UCSD-AML1 (cell line): Measurements from ENCODE around the gene GRM7.
"Not testable (repeated sequence)": the region's sequence is repeated elsewhere in the genome, so short reads cannot be mapped to it uniquely, and the experiment has no call there.

Experiments
- DNase-seq: peaks from one replicate; lab custom pipeline; 2025; ENCODE audit not compliant: unreplicated experiment; lab: John Stamatoyannopoulos, UW

Gene GRM7

DNA sequence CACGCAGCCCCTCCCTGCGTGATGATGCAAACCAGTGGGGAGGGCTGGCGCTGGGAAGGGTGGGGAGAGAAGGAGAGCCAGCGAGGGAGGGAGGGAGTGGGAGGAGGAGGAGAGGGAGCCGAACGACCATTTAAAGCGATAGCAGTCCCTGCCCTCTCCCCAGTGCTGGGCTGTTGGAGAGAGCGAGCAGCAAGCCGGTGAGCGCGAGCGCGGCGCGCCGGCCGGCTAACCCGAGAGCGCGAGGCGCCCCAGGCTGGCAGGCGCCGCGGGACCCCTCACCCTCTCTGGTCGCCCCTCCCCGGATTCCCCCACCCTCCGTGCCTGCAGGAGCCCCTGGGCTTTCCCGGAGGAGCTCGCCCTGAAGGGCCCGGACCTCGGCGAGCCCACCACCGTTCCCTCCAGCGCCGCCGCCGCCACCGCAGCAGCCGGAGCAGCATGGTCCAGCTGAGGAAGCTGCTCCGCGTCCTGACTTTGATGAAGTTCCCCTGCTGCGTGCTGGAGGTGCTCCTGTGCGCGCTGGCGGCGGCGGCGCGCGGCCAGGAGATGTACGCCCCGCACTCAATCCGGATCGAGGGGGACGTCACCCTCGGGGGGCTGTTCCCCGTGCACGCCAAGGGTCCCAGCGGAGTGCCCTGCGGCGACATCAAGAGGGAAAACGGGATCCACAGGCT is at the start of gene GRM7:
GRM7 (plus strand) TSS at position 162 of the 671 bp plus-strand sequence.
- no peak for DNase-seq

- no peak for DNase-seq
Observed at GRCh38 chr3:6821411-6821810, 39.5 kb upstream of the GRM7 start.

GRCh38 chr3:6825524-6825923 is 35.4 kb upstream of the GRM7 start:
- DNase-seq = no peak

DNA sequence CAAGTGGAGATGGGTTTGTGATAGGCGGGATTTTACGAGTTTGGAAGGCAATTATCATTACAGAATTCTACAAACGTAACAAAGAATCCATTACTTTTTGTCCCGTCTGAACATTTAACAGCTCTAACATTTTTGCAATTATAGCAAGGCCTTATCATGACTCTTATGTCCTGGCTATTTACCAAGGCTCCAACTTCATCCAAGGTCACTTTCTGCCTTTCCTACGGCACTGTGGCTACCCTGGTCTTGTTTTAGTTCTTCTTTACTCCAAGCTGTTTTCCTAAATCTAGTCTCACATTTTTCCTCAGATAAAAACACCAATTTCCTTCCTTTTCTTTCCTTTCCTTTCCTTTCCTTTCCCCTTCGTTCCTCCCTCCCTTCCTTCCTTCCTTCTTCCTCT is 33.5 kb upstream of the GRM7 start:
- no peak for DNase-seq

DNA sequence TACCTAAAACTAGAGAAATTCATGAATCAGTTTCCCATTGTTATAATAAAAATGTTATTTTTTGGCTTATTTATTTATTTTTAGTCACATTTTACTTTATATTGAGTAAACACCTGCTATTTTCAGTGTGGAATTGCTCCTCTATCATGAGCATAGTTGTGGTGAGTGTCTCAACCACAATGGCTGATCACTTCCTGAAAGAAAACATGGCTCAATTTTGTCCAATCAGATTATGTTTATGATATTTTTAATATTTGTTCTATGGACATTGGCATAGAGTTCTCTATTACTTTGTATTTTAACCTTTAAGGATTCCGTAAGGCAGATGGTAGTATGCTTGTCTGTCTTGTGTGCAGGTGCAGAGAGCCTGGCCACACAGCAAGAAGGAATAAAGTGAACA is 16.2 kb upstream of the GRM7 start:
- no peak for DNase-seq

DNA sequence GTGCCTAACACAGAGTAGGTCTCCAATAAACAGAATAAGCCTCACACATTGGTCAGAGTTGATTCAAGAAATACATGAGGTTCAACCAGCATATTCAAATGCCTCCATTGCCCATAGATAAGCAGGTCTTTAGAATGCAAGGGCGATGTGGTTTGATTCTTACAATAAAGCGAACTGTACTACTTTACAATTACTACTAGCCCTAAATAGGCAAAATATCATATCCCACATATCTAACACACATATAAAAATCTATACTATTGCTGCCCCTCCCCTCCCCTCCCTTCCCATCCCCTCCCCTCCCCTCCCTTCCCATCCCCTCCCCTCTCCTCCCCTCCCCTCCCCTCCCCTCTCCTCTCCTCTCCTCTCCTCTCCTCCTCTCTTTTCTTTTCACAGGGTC is 6.7 kb upstream of the GRM7 start:
- no peak for DNase-seq

DNA sequence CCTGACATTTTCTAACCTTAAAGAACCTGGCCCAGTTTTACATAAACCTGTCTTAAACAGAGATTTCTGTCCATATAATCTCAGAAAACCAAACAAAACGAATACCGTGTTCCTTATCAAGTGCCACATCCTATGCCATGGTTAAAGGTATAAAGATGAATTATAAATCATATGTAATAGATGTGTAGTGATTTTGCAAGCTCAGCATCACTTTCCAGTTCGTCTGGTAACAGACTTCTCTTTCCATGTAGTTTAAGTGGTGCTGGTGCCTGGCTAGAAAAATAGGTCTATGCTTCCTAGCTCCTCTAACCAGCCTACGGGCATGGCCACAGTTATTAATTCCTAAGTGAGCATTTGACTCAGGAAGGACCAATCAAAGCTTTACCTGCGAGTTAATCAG is 3.4 kb upstream of the GRM7 start:
- no peak for DNase-seq

GRCh38 chr3:6860149-6860953 is 564 bp upstream of the GRM7 start:
- DNase-seq = no peak

- DNase-seq = no peak
Observed at GRCh38 chr3:6861625-6862000, 698 bp downstream of the GRM7 start.

- no peak for DNase-seq
Observed at GRCh38 chr3:6862041-6862879, 1.3 kb downstream of the GRM7 start.

DNA sequence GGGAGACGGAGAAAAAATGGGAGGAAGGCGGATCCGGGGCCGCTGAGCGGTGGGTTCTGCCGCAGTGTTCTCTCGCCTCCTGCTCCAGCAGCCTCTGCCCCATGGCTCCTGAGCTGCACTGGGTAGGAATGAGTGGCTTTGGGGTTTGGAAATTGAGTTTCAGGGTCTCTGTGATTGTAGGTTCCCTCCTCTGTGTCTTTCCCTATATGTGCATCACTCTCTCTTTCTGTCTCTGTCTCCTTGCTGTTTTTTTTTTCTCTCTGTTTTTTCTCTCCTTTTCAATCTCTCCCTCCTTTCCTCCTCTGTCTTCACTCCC is 1.9 kb downstream of the GRM7 start:
- DNase-seq = no peak

DNA sequence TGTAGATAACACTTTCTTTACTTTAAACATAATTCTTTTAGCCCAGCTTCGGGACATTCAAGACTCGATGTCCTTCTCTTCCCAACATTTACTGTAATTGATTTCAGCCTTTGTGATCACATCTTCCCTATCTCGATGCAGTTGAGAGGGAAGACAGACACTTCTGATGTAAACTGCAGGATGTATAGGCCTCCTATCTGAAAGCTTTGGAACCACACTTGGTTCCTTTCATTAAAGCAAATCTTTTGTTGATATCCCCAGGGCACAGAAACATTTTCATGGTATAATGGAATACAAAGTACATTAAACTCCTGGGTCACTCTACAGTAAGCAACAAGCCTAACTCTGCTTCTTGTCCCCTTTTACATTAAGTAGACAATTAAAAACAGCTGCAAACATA is 6.4 kb downstream of the GRM7 start:
- no peak for DNase-seq

- no peak for DNase-seq
Observed at GRCh38 chr3:6878731-6879130, 17.8 kb downstream of the GRM7 start.

DNA sequence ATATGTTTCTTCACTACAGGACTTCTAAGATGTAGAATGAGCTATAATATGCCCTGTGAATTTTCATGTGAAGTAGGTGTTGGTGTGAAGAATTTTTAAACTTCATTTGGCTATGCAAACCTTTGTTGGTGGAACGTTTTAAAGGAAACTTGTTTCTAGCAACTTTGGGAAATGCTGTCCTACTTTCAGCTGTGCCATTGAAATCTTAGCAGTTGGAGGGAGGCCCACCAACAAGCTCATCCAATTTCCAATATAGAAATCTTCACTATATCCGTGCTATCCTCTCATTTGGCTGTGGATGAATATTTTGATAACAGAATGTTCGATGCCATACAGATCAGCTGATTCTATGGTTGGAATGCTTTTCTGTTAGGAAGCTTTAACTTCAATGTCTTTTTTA is 51.3 kb downstream of the GRM7 start:
- DNase-seq = no peak

- no peak for DNase-seq
Observed at GRCh38 chr3:6915898-6916297, 55.0 kb downstream of the GRM7 start.

- no peak for DNase-seq
Observed at GRCh38 chr3:6921066-6921465, 60.2 kb downstream of the GRM7 start.

- no peak for DNase-seq
Observed at GRCh38 chr3:6921876-6922275, 61.0 kb downstream of the GRM7 start.

DNA sequence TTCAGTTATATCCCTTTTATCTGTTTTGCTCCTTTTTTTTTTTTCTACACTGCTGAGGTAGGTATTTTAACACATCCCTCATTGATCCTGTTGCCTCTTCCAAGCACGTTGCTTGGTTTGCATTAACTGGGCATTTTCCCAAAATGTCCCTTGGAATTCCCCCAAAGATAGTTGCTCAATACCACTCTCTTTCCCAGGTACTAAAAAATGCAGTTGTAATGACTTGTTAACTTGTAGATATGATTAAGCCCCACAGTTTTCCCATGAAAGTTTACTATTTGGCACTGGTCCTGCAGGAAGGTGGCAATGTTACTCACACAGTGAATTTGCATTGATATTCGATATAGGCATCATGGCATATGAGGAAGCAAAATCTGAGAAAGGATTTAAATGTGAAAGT is 67.1 kb downstream of the GRM7 start:
- DNase-seq = no peak

DNA sequence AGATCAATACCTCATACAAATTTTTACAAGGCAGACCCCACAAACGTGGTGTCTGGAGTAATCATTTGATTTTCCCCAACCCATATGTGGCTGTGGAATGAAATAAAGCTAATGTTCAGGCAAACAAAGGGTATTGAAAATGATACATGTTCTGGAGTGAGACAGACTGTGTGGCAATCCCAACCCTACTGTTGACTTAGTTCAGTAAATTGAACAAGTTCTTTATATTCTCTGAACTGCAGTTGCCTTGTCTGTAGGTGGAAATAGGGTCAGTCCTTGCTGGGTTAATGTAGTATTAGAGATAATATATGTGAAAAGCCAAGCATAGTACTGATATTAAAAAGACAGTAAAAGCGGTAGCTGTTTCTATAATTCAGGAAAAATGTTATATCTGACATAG is 69.0 kb downstream of the GRM7 start:
- DNase-seq = no peak

DNA sequence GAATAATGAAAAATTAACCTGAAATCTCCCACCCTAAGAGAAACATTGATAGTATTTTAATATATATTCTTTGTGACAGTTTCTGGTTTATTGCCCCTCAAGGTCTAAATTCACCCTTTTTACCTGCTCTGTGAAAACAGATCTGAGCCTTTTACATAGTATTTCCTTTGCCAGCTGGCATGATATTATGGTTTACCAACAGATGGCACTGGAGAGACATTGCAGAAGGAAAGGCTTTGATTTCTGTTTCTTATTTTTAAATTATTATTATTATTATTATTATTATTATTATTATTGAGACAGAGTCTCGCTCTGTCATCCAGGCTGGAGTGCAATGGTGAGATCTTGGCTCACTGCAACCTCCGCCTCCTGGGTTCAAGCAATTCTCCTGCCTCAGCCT is 74.5 kb downstream of the GRM7 start:
- not testable (repeated sequence) for DNase-seq

GRCh38 chr3:6935970-6936369 is 75.1 kb downstream of the GRM7 start:
- no peak for DNase-seq

GRCh38 chr3:6962801-6963200 is 101.9 kb downstream of the GRM7 start:
- DNase-seq = no peak
